Neural cell (in vitro differentiated cells): ENCODE measurements around the gene AOAH. TPM values are rescaled to one million over a fixed set of nuclear protein-coding genes. Genes with fewer than 3 reads are reported as not detected.

Experiments used
- H2AFZ ChIP-seq: fragments of 200-600, 300-800 bp; sonication (generic), shearing (Covaris generic); 2 replicates; pipeline ENCODE4 v1.6.0; 2014; ENCODE audit warnings: low read depth, mild to moderate bottlenecking, antibody characterized with exemption, low read length, moderate library complexity
- H3F3A ChIP-seq: fragments of 200-600 bp; shearing (Covaris generic); 2 replicates; pipeline ENCODE4 v1.6.1; 2016; ENCODE audit warnings: mild to moderate bottlenecking, moderate library complexity, mixed read lengths, antibody characterized with exemption, low read length; ENCODE audit not compliant: insufficient read depth, poor library complexity, severe bottlenecking
- H3K27ac ChIP-seq: fragments of 200-600, 300-800 bp; sonication (generic), shearing (Covaris generic); 2 replicates; pipeline ENCODE4 v1.5.1; 2014; ENCODE audit warnings: mild to moderate bottlenecking, low read length, moderate library complexity
- H3K27me3 ChIP-seq: fragments of 300-800, 200-600 bp; sonication (generic), shearing (Covaris generic); 2 replicates; pipeline ENCODE4 v1.6.0; 2014; ENCODE audit warnings: mild to moderate bottlenecking, low read depth, low read length, moderate library complexity; ENCODE audit not compliant: insufficient read depth
- H3K36me3 ChIP-seq: fragments of 300-800, 200-600 bp; sonication (generic), shearing (Covaris generic); 2 replicates; pipeline ENCODE4 v1.5.1; 2014; ENCODE audit warnings: mild to moderate bottlenecking, antibody characterized with exemption, low read length, moderate library complexity; ENCODE audit not compliant: insufficient read depth
- H3K4me2 ChIP-seq: fragments of 300-800, 200-600 bp; sonication (generic), shearing (Covaris generic); 2 replicates; pipeline ENCODE4 v1.6.0; 2014; ENCODE audit warnings: mild to moderate bottlenecking, low read length
- H3K4me3 ChIP-seq: fragments of 300-800, 200-600 bp; sonication (generic), shearing (Covaris generic); 2 replicates; pipeline ENCODE4 v1.5.1; 2014; ENCODE audit warnings: mild to moderate bottlenecking, low read length, moderate library complexity
- H3K79me2 ChIP-seq: fragments of 200-600 bp; shearing (Covaris generic); replicated peaks from 2 replicates; pipeline ENCODE4 v1.6.0; 2014; ENCODE audit warnings: mild to moderate bottlenecking, low read length, moderate library complexity; ENCODE audit not compliant: insufficient read depth
- H3K9ac ChIP-seq: fragments of 300-800, 200-600 bp; sonication (generic), shearing (Covaris generic); 2 replicates; pipeline ENCODE4 v1.6.1; 2016; ENCODE audit warnings: mild to moderate bottlenecking, low read length, mixed read lengths
- H3K9me2 ChIP-seq: fragments of 200-600 bp; shearing (Covaris generic); 2 replicates; pipeline ENCODE4 v1.6.1; 2016; ENCODE audit warnings: mild to moderate bottlenecking, low read length, mixed read lengths; ENCODE audit not compliant: insufficient read depth
- H3K9me3 ChIP-seq: fragments of 200-600, 300-800 bp; sonication (generic), shearing (Covaris generic); 2 replicates; pipeline ENCODE4 v1.6.1; 2016; ENCODE audit warnings: mild to moderate bottlenecking, mixed run types, low read length, moderate library complexity, mixed read lengths
- H4K20me1 ChIP-seq: fragments of 200-600 bp; shearing (Covaris generic); 2 replicates; pipeline ENCODE4 v1.6.1; 2016; ENCODE audit warnings: mild to moderate bottlenecking, mixed run types; ENCODE audit not compliant: insufficient read depth
- CTCF ChIP-seq: fragments of 450-650 bp; IDR thresholded peaks from 2 replicates; pipeline ENCODE4 v1.5.1; 2014; ENCODE audit warnings: antibody characterized with exemption, mild to moderate bottlenecking, moderate library complexity; ENCODE audit not compliant: poor library complexity, severe bottlenecking
- EP300 ChIP-seq: fragments of 450-650 bp; conservative IDR thresholded peaks from 2 replicates; pipeline ENCODE4 v1.6.1; 2014; ENCODE audit warnings: antibody characterized with exemption, mild to moderate bottlenecking, moderate library complexity; ENCODE audit not compliant: poor library complexity, severe bottlenecking
- EZH2 ChIP-seq: fragments of 200-600, 300-800 bp; shearing (Covaris generic), sonication (generic); IDR thresholded peaks from 2 replicates; pipeline ENCODE4 v1.6.1; 2014; ENCODE audit warnings: antibody characterized with exemption, low read length, borderline replicate concordance, mild to moderate bottlenecking; ENCODE audit not compliant: insufficient read depth, poor library complexity, severe bottlenecking
- MXI1 ChIP-seq: fragments of 450-650 bp; conservative IDR thresholded peaks from 2 replicates; pipeline ENCODE4 v1.6.1; 2014; ENCODE audit warnings: antibody characterized with exemption, mild to moderate bottlenecking; ENCODE audit not compliant: poor library complexity, severe bottlenecking
- POLR2AphosphoS5 ChIP-seq: IDR thresholded peaks from 2 replicates; pipeline ENCODE4 v1.6.1; 2012
- RAD21 ChIP-seq: fragments of 450-650 bp; conservative IDR thresholded peaks from 2 replicates; pipeline ENCODE4 v1.6.1; 2014; ENCODE audit warnings: antibody characterized with exemption, mild to moderate bottlenecking, moderate library complexity
- REST ChIP-seq: IDR thresholded peaks from 2 replicates; pipeline ENCODE4 v1.6.1; 2012; ENCODE audit warnings: borderline replicate concordance
- SMC3 ChIP-seq: fragments of 450-650 bp; conservative IDR thresholded peaks from 2 replicates; pipeline ENCODE4 v1.6.1; 2014; ENCODE audit warnings: antibody characterized with exemption, mild to moderate bottlenecking, moderate library complexity; ENCODE audit not compliant: poor library complexity
- TAF1 ChIP-seq: IDR thresholded peaks from 2 replicates; pipeline ENCODE4 v1.6.1; 2012; ENCODE audit warnings: low read depth
- polyA plus RNA-seq: library from polyadenylated mRNA; depleted of rRNA; stranded (reverse); fragments of >200 nt; gene quantifications from 2 replicates; pipeline ENCODE4 v1.2.3, GENCODE V29; 2014

AOAH gene
- polyA plus RNA-seq, 1 donor from 2014 or later = 4.3 TPM

GRCh38 chr7:36594445-36594844 is 129.8 kb downstream of the AOAH start:
- H3K4me2 ChIP-seq = no peak overlapping the region
- H3K79me2 ChIP-seq = no peaks in the 10 kb centered on the region
- H4K20me1 ChIP-seq = no peaks in the 10 kb centered on the region
- H3K4me3 ChIP-seq = no peak overlapping the region
- no peak overlapping the region for H3K9ac ChIP-seq
- H3K36me3 ChIP-seq = no peaks in the 10 kb centered on the region
- H3F3A ChIP-seq = no peaks in the 10 kb centered on the region
- no peaks in the 10 kb centered on the region for H3K27me3 ChIP-seq
- no peak overlapping the region for H2AFZ ChIP-seq
- H3K27ac ChIP-seq = no peak overlapping the region
- H3K9me2 ChIP-seq = no peaks in the 10 kb centered on the region
- TF ChIP-seq TAF1 = no peak
- TF ChIP-seq EZH2 = no peak
- TF ChIP-seq EP300 = no peak
- TF ChIP-seq POLR2AphosphoS5 = no peak
- no peak for TF ChIP-seq MXI1
- no peak for TF ChIP-seq SMC3
- no peak for TF ChIP-seq REST
- TF ChIP-seq RAD21 = no peak
- no peak for TF ChIP-seq CTCF
- no peaks in the 10 kb centered on the region for H3K9me3 ChIP-seq

- Histone ChIP-seq H3K36me3 (no peaks in the 10 kb centered on the region), H2AFZ (no peak overlapping the region), H3K27ac (no peak overlapping the region), H3F3A (no peaks in the 10 kb centered on the region), H3K27me3 (no peaks in the 10 kb centered on the region), H3K9ac (no peak overlapping the region), H3K9me2 (no peaks in the 10 kb centered on the region), H3K4me3 (no peak overlapping the region), H3K4me2 (no peak overlapping the region), H3K9me3 (no peaks in the 10 kb centered on the region), H3K79me2 (no peaks in the 10 kb centered on the region), H4K20me1 (no peaks in the 10 kb centered on the region)
- TF ChIP-seq TAF1 (no peak), EZH2 (no peak), EP300 (no peak), MXI1 (no peak), POLR2AphosphoS5 (no peak), REST (no peak), CTCF (no peak), SMC3 (no peak), RAD21 (no peak)
Measured at GRCh38 chr7:36591636-36592035, 132.7 kb downstream of the AOAH start.
